HCT116 (cell line): ENCODE results near the gene TXNDC16. TPM values are rescaled to one million over a fixed set of nuclear protein-coding genes. Genes with fewer than 3 reads are reported as not detected.

Source experiments
- ATAC-seq: fragments of 200-7000 bp; cut with Tn5 transposase; 2 replicates; pipeline ENCODE4 v1.9.1; 2020; ENCODE audit warnings: mild to moderate bottlenecking, moderate library complexity
- BruUV-seq: library from RNA; stranded (reverse); fragments of 400-500 nt; replicated peaks from 2 replicates; lab custom pipeline; 2021; lab: Mats Ljungman, UMichigan
- CTCF ChIA-PET: fragments of 300-600 bp; sonication (Branson Sonifier 250); formaldehyde crosslinking; loops from one replicate; lab custom pipeline; 2021; ENCODE audit warnings: antibody characterized with exemption; lab: Charles Lee
- POLR2A ChIA-PET: fragments of 300-600, 350-600 bp; sonication (Branson Sonifier 250); formaldehyde crosslinking; loops from one replicate; lab custom pipeline; 2021; ENCODE audit warnings: antibody characterized with exemption; lab: Charles Lee
- RAD21 ChIA-PET, 2 experiments: fragments of 300-600 bp; sonication (Branson Sonifier 250); formaldehyde crosslinking; loops; one replicate each; lab custom pipeline; 2023; ENCODE audit warnings: low total read pairs in 2 of 2; ENCODE audit not compliant: uncharacterized antibody in 2 of 2, unreplicated experiment in 2 of 2, low non-redundant PET in 1 of 2; lab: Charles Lee
- DNase-seq: peaks from one replicate; pipeline ENCODE4 v3.0.0-alpha.2; 2010; ENCODE audit warnings: low read depth, low spot score
- H2AFZ ChIP-seq: fragments of 200-600 bp; shearing (Covaris generic), sonication (generic); 2 replicates; pipeline ENCODE4 v1.6.1; 2017; ENCODE audit warnings: low read depth, mixed run types, mixed read lengths, antibody characterized with exemption, low read length; ENCODE audit not compliant: poor library complexity, severe bottlenecking
- H3K27ac ChIP-seq: 2 replicates; pipeline ENCODE4 v1.5.1; 2012; ENCODE audit warnings: low read depth, low read length
- H3K27me3 ChIP-seq: fragments of 200-600 bp; sonication (generic); 2 replicates; pipeline ENCODE4 v1.6.1; 2016; ENCODE audit warnings: mixed run types, low read length, mixed read lengths; ENCODE audit not compliant: insufficient read depth
- H3K36me3 ChIP-seq, 2 experiments: fragments of 200-500 bp in 1 of 2; fragments of 200-600 bp in 1 of 2; sonication (Bioruptor generic) in 1 of 2; sonication (generic) in 1 of 2; 2 replicates each; pipeline versions ENCODE4 v1.5.1 to v1.6.1; 2014 to 2016; ENCODE audit warnings: low read length in 2 of 2, inconsistent platforms in 1 of 2, mixed read lengths in 1 of 2, mixed run types in 1 of 2; ENCODE audit not compliant: insufficient read depth in 2 of 2, control insufficient read depth in 1 of 2
- H3K4me1 ChIP-seq, 2 experiments: fragments of 200-600 bp in 1 of 2; sonication (generic) in 1 of 2; 2 replicates each; pipeline versions ENCODE4 v1.5.1 to v1.6.1; 2012 to 2017; ENCODE audit warnings: low read length in 2 of 2, inconsistent platforms in 1 of 2, mild to moderate bottlenecking in 1 of 2, mixed read lengths in 1 of 2, mixed run types in 1 of 2, moderate library complexity in 1 of 2; ENCODE audit not compliant: insufficient read depth in 2 of 2, control insufficient read depth in 1 of 2
- H3K4me2 ChIP-seq: fragments of 200-600 bp; sonication (generic); 2 replicates; pipeline ENCODE4 v1.6.1; 2017; ENCODE audit warnings: mixed run types, low read length, mixed read lengths
- H3K4me3 ChIP-seq, 2 experiments: fragments of 200-600 bp in 1 of 2; sonication (generic) in 1 of 2; replicated peaks in 1 of 2; 2 replicates each; pipeline ENCODE4 v1.5.1; 2011 to 2016; ENCODE audit warnings: low read length in 2 of 2, control low read depth in 1 of 2, low read depth in 1 of 2, mild to moderate bottlenecking in 1 of 2, mixed read lengths in 1 of 2, mixed run types in 1 of 2
- H3K79me2 ChIP-seq: fragments of 200-600 bp; sonication (generic); 2 replicates; pipeline ENCODE4 v1.6.1; 2017; ENCODE audit warnings: mild to moderate bottlenecking, mixed run types, low read length, moderate library complexity, mixed read lengths; ENCODE audit not compliant: insufficient read depth
- H3K9ac ChIP-seq: fragments of 200-600 bp; sonication (generic); 2 replicates; pipeline ENCODE4 v1.6.1; 2016; ENCODE audit warnings: low read length, mixed read lengths
- H3K9me2 ChIP-seq: fragments of 200-600 bp; sonication (generic), shearing (Covaris generic); 2 replicates; pipeline ENCODE4 v1.6.1; 2017; ENCODE audit warnings: mixed run types, mild to moderate bottlenecking, moderate library complexity; ENCODE audit not compliant: insufficient read depth
- H3K9me3 ChIP-seq, 2 experiments: fragments of 200-500 bp in 1 of 2; fragments of 200-600 bp in 1 of 2; sonication (Bioruptor generic) in 1 of 2; sonication (generic) in 1 of 2; 2 replicates each; pipeline ENCODE4 v1.6.1; 2014 to 2017; ENCODE audit warnings: low read length in 2 of 2, mixed read lengths in 2 of 2, inconsistent platforms in 1 of 2, low read depth in 1 of 2, mild to moderate bottlenecking in 1 of 2, mixed run types in 1 of 2, moderate library complexity in 1 of 2; ENCODE audit not compliant: control insufficient read depth in 1 of 2, insufficient read depth in 1 of 2
- H4K20me1 ChIP-seq: fragments of 200-600 bp; sonication (generic), shearing (Covaris generic); 2 replicates; pipeline ENCODE4 v1.6.1; 2017; ENCODE audit warnings: mixed run types, mild to moderate bottlenecking, moderate library complexity; ENCODE audit not compliant: insufficient read depth
- ATF3 ChIP-seq: IDR thresholded peaks from 2 replicates; pipeline ENCODE4 v1.6.1; 2012
- CEBPB ChIP-seq: IDR thresholded peaks from 2 replicates; pipeline ENCODE4 v1.6.1; 2012; ENCODE audit warnings: low read depth
- ELF1 ChIP-seq: IDR thresholded peaks from 2 replicates; pipeline ENCODE4 v1.6.1; 2012; ENCODE audit warnings: low read depth, borderline replicate concordance
- EZH2 ChIP-seq: fragments of 200-600 bp; sonication (generic); IDR thresholded peaks from 2 replicates; pipeline ENCODE4 v1.6.1; 2017; ENCODE audit warnings: antibody characterized with exemption, mixed run types
- EZH2phosphoT487 ChIP-seq: fragments of 200-600 bp; IDR thresholded peaks from 2 replicates; pipeline ENCODE4 v1.6.1; 2018; ENCODE audit warnings: antibody characterized with exemption, borderline replicate concordance
- FOSL1 ChIP-seq: IDR thresholded peaks from 2 replicates; pipeline ENCODE4 v1.6.1; 2012; ENCODE audit warnings: low read depth
- MAX ChIP-seq: IDR thresholded peaks from 2 replicates; pipeline ENCODE4 v1.6.1; 2012
- POLR2A ChIP-seq: IDR thresholded peaks from 2 replicates; pipeline ENCODE4 v1.7.0; 2011; ENCODE audit warnings: borderline replicate concordance; ENCODE audit not compliant: insufficient read depth, insufficient read length; ENCODE audit errors: extremely low read depth
- POLR2AphosphoS5 ChIP-seq: IDR thresholded peaks from 2 replicates; pipeline ENCODE4 v1.6.1; 2011; ENCODE audit warnings: mild to moderate bottlenecking, low read depth, low read length, moderate library complexity
- RAD21 ChIP-seq: IDR thresholded peaks from 2 replicates; pipeline ENCODE4 v1.6.1; 2012; ENCODE audit warnings: low read depth, mild to moderate bottlenecking
- SIN3A ChIP-seq: IDR thresholded peaks from 2 replicates; pipeline ENCODE4 v1.6.1; 2012; ENCODE audit warnings: low read depth
- SP1 ChIP-seq: IDR thresholded peaks from 2 replicates; pipeline ENCODE4 v1.6.1; 2012; ENCODE audit warnings: low read depth
- TCF7L2 ChIP-seq: IDR thresholded peaks from 2 replicates; pipeline ENCODE4 v1.7.0; 2011; ENCODE audit warnings: borderline replicate concordance, inconsistent platforms; ENCODE audit not compliant: insufficient read depth, insufficient read length; ENCODE audit errors: extremely low read depth
- YY1 ChIP-seq: IDR thresholded peaks from 2 replicates; pipeline ENCODE4 v1.6.1; 2011; ENCODE audit warnings: low read length, low read depth, moderate library complexity, mild to moderate bottlenecking; ENCODE audit not compliant: insufficient replicate concordance; ENCODE audit errors: extremely low read depth
- ZFX ChIP-seq: fragments of 450-650 bp; IDR thresholded peaks from 2 replicates; pipeline ENCODE4 v1.6.1; 2017
- ZNF274 ChIP-seq: fragments of 200-500 bp; sonication (Bioruptor generic); IDR thresholded peaks from 2 replicates; pipeline ENCODE4 v1.6.1; 2014; ENCODE audit warnings: mild to moderate bottlenecking, low read depth, low read length, inconsistent platforms
- intact Hi-C: fragments of 100-400 bp; cut with micrococcal nuclease; formaldehyde crosslinking; loops from 2 replicates; pipeline ENCODE4 v1.10.0; 2022
- total RNA-seq: library from RNA; stranded (reverse); gene quantifications from one replicate; pipeline ENCODE4 v1.2.1, GENCODE V29; 2021; ENCODE audit not compliant: unreplicated experiment
- TF ChIP-seq, protein P1 (sequence below): IDR thresholded peaks from 2 replicates; pipeline ENCODE4 v1.6.1; 2011; ENCODE audit warnings: mild to moderate bottlenecking, low read length, moderate library complexity; ENCODE audit not compliant: insufficient replicate concordance; ENCODE audit errors: extremely low read depth
- TF ChIP-seq, protein P2 (sequence below), 3 experiments: fragments of 200-600 bp in 1 of 3; sonication (generic) in 1 of 3; IDR thresholded peaks in 2 of 3; conservative IDR thresholded peaks in 1 of 3; 2 replicates each; pipeline ENCODE4 v1.5.1; 2012 to 2017; ENCODE audit warnings: low read depth in 2 of 3, low read length in 2 of 3, antibody characterized with exemption in 1 of 3, borderline replicate concordance in 1 of 3, control low read depth in 1 of 3, mild to moderate bottlenecking in 1 of 3, mixed read lengths in 1 of 3, mixed run types in 1 of 3, moderate library complexity in 1 of 3; ENCODE audit not compliant: insufficient read depth in 1 of 3

TXNDC16 gene
- total RNA-seq, 1 experiment from 2014 or later, result 2.7 TPM

- no peak overlapping the region for H3K27ac ChIP-seq
- no peak for TF ChIP-seq POLR2AphosphoS5
- no peak for TF ChIP-seq EZH2phosphoT487
- TF ChIP-seq EZH2, result no peak
- TF ChIP-seq FOSL1, result no peak
- no peak for TF ChIP-seq CEBPB
- TF ChIP-seq ZNF274, result no peak
- no peak for TF ChIP-seq SP1
- no peak for TF ChIP-seq ATF3
- TF ChIP-seq SIN3A, result no peak
- H3K9me3 ChIP-seq, result no peaks in the 10 kb centered on the region
- H3K4me3 ChIP-seq, result no peak overlapping the region
- H3K79me2 ChIP-seq, result no peaks in the 10 kb centered on the region
- DNase-seq (no peak), ATAC-seq (no peak)
- H4K20me1 ChIP-seq, result no peaks in the 10 kb centered on the region
- RAD21 ChIA-PET, result no interaction called here
- BruUV-seq, result no TSS peak
- CTCF ChIA-PET, result no interaction called here
- no peaks in the 10 kb centered on the region for H3K36me3 ChIP-seq
- H3K4me2 ChIP-seq, result no peak overlapping the region
- H3K4me1 ChIP-seq, result no peaks in the 10 kb centered on the region
- H3K9me2 ChIP-seq, result no peaks in the 10 kb centered on the region
- no peak overlapping the region for H2AFZ ChIP-seq
- intact Hi-C loops, result no loop called here
- POLR2A ChIA-PET, result no interaction called here
- H3K9ac ChIP-seq, result no peak overlapping the region
- no peaks in the 10 kb centered on the region for H3K27me3 ChIP-seq
Observed at GRCh38 chr14:52412426-52412825, 139.9 kb downstream of the TXNDC16 start.

DNA sequence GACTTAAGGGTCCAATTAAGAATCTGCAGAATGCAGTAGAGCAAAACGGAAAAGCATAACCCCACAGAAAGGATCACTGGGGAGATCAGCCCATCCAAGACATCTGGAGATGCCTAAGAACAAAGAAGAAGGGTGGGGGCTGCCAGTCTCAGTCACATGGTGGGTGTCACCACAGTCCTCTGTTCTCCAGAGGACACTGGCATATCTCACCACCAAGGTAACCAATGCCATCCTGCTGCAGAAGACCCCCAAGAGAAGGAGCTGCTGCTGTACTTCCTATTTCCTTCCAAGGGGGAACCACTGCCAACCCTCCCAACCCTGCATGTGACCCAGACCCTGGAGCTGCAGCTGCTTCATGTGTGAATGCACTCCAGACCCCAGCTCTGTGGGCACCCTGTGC lies 147.0 kb downstream of the TXNDC16 start:
- DNase-seq (no peak), ATAC-seq (no peak)
- CTCF ChIA-PET, result no interaction called here
- no peak overlapping the region for H3K27ac ChIP-seq
- no peak overlapping the region for H2AFZ ChIP-seq
- H3K9ac ChIP-seq, result no peak overlapping the region
- intact Hi-C loops, result no loop called here
- H4K20me1 ChIP-seq, result no peaks in the 10 kb centered on the region
- H3K4me2 ChIP-seq, result no peak overlapping the region
- no peaks in the 10 kb centered on the region for H3K27me3 ChIP-seq
- POLR2A ChIA-PET, result no interaction called here
- H3K36me3 ChIP-seq, result no peaks in the 10 kb centered on the region
- no peak overlapping the region for H3K4me3 ChIP-seq
- H3K9me3 ChIP-seq, result no peaks in the 10 kb centered on the region
- H3K79me2 ChIP-seq, result no peaks in the 10 kb centered on the region
- RAD21 ChIA-PET, result no interaction called here
- TF ChIP-seq EZH2, result no peak
- TF ChIP-seq, protein P1, sequence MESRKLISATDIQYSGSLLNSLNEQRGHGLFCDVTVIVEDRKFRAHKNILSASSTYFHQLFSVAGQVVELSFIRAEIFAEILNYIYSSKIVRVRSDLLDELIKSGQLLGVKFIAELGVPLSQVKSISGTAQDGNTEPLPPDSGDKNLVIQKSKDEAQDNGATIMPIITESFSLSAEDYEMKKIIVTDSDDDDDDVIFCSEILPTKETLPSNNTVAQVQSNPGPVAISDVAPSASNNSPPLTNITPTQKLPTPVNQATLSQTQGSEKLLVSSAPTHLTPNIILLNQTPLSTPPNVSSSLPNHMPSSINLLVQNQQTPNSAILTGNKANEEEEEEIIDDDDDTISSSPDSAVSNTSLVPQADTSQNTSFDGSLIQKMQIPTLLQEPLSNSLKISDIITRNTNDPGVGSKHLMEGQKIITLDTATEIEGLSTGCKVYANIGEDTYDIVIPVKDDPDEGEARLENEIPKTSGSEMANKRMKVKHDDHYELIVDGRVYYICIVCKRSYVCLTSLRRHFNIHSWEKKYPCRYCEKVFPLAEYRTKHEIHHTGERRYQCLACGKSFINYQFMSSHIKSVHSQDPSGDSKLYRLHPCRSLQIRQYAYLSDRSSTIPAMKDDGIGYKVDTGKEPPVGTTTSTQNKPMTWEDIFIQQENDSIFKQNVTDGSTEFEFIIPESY, result no peak
- no peak for TF ChIP-seq TCF7L2
- no peak for TF ChIP-seq ZFX
- TF ChIP-seq POLR2A, result no peak
- no peak for TF ChIP-seq ELF1
- no peak for TF ChIP-seq YY1
- TF ChIP-seq FOSL1, result no peak
- TF ChIP-seq, protein P2, sequence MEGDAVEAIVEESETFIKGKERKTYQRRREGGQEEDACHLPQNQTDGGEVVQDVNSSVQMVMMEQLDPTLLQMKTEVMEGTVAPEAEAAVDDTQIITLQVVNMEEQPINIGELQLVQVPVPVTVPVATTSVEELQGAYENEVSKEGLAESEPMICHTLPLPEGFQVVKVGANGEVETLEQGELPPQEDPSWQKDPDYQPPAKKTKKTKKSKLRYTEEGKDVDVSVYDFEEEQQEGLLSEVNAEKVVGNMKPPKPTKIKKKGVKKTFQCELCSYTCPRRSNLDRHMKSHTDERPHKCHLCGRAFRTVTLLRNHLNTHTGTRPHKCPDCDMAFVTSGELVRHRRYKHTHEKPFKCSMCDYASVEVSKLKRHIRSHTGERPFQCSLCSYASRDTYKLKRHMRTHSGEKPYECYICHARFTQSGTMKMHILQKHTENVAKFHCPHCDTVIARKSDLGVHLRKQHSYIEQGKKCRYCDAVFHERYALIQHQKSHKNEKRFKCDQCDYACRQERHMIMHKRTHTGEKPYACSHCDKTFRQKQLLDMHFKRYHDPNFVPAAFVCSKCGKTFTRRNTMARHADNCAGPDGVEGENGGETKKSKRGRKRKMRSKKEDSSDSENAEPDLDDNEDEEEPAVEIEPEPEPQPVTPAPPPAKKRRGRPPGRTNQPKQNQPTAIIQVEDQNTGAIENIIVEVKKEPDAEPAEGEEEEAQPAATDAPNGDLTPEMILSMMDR (IDR thresholded peaks at IDR 0.05 in 2 of 3, conservative IDR thresholded peaks at IDR 0.05 in 1 of 3; ENCODE audit: borderline replicate concordance in 1 of 3, insufficient read depth in 1 of 3, low read depth in 2 of 3, low read length in 2 of 3), result no peak
- no peak for TF ChIP-seq RAD21
- TF ChIP-seq CEBPB, result no peak
- no peak for TF ChIP-seq SP1
- no peak for TF ChIP-seq POLR2AphosphoS5
- TF ChIP-seq MAX, result no peak
- H3K4me1 ChIP-seq, result no peaks in the 10 kb centered on the region
- no TSS peak for BruUV-seq
- no peaks in the 10 kb centered on the region for H3K9me2 ChIP-seq
